H1 (cell line): ENCODE measurements around the gene FAM50A. TPM values are rescaled to one million over a fixed set of nuclear protein-coding genes. Genes with fewer than 3 reads are reported as not detected.

Experiments used
- KDM4A ChIP-seq: IDR thresholded peaks from one replicate; pipeline ENCODE4 v1.7.1; 2012; ENCODE audit warnings: low read depth, mild to moderate bottlenecking, moderate library complexity, low read length, inconsistent platforms; ENCODE audit not compliant: severe bottlenecking
- PHF8 ChIP-seq: fragments of 200-600 bp; sonication (generic); conservative IDR thresholded peaks from 2 replicates; pipeline ENCODE4 v1.7.1; 2012; ENCODE audit warnings: low read depth, mild to moderate bottlenecking, inconsistent platforms, low read length, moderate library complexity
- POLR2AphosphoS5 ChIP-seq: IDR thresholded peaks from 2 replicates; pipeline ENCODE4 v1.6.1; 2011; ENCODE audit warnings: low read depth, low read length
- POU5F1 ChIP-seq: IDR thresholded peaks from 2 replicates; pipeline ENCODE4 v1.6.1; 2011; ENCODE audit warnings: low read depth, mild to moderate bottlenecking, low read length, moderate library complexity
- TCF12 ChIP-seq: IDR thresholded peaks from 2 replicates; pipeline ENCODE4 v1.6.1; 2011; ENCODE audit warnings: low read depth, mild to moderate bottlenecking, low read length
- ZNF274 ChIP-seq: IDR thresholded peaks from 2 replicates; pipeline ENCODE4 v1.7.0; 2012; ENCODE audit warnings: low read length, borderline replicate concordance; ENCODE audit errors: extremely low read depth
- polyA plus RNA-seq, 7 experiments: library from polyadenylated mRNA; depleted of rRNA in 3 of 7; stranded (reverse) in 5 of 7; unstranded in 2 of 7; fragments of >200 nt in 5 of 7; fragments of 200-250 nt in 2 of 7; gene quantifications; 1 replicate in 5 of 7; 2 replicates in 1 of 7; 4 replicates in 1 of 7; pipeline versions ENCODE4 v1.2.1 to v1.2.3, GENCODE V29; 2011 to 2013; ENCODE audit warnings: missing spikeins in 2 of 7, mixed read lengths in 2 of 7
- total RNA-seq: library from RNA; stranded (reverse); fragmentation: NEBNext Ultra II Directional; extraction: Animal tissue kit (Norgen Biotek cat#: 25700); gene quantifications from 2 replicates; pipeline ENCODE4 v1.2.1, GENCODE V29; 2021
- TF ChIP-seq, protein P1 (sequence below): fragments of 300-600 bp; sonication (generic); IDR thresholded peaks from 2 replicates; pipeline ENCODE4 v1.7.1; 2012; ENCODE audit warnings: low read length, moderate library complexity, mild to moderate bottlenecking, inconsistent platforms; ENCODE audit not compliant: insufficient replicate concordance
- TF ChIP-seq, protein P2 (sequence below): IDR thresholded peaks from 2 replicates; pipeline ENCODE4 v1.6.1; 2012; ENCODE audit warnings: inconsistent platforms
- TF ChIP-seq, protein P3 (sequence below), 3 experiments: IDR thresholded peaks; 1 replicate in 2 of 3; 2 replicates in 1 of 3; pipeline versions ENCODE4 v1.5.1 to v1.6.1; 2011; ENCODE audit warnings: low read length in 3 of 3, mild to moderate bottlenecking in 3 of 3, inconsistent platforms in 2 of 3, low read depth in 1 of 3, moderate library complexity in 1 of 3; ENCODE audit not compliant: insufficient read depth in 1 of 3; ENCODE audit errors: control extremely low read depth in 1 of 3

Gene FAM50A
- total and polyA plus RNA-seq, 2 of the 8 experiments (the other 6 are each of a cell fraction or from before 2014, with no cell fraction given), result 30.7 to 48.7 TPM

DNA sequence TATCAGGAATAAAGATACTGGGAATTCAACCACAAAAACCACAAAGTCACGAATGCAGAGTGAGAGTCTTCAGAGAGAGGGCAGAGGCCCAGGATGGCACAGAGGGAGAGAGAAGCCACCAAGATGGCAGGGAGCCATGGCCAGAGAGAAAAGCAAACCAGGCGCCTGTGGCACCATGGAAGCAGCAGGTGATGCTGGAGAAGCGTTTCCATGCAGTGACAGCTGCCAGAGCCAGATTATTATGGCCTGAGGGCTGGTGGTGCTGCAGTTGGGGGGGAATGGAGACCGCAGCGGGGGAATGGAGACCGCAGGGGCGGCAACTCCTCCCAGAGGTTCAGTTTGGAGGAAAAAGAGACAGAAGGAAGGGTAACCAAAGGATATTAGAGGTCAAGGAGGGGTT is 26.8 kb upstream of the FAM50A start (continued):
- TF ChIP-seq, protein P1, sequence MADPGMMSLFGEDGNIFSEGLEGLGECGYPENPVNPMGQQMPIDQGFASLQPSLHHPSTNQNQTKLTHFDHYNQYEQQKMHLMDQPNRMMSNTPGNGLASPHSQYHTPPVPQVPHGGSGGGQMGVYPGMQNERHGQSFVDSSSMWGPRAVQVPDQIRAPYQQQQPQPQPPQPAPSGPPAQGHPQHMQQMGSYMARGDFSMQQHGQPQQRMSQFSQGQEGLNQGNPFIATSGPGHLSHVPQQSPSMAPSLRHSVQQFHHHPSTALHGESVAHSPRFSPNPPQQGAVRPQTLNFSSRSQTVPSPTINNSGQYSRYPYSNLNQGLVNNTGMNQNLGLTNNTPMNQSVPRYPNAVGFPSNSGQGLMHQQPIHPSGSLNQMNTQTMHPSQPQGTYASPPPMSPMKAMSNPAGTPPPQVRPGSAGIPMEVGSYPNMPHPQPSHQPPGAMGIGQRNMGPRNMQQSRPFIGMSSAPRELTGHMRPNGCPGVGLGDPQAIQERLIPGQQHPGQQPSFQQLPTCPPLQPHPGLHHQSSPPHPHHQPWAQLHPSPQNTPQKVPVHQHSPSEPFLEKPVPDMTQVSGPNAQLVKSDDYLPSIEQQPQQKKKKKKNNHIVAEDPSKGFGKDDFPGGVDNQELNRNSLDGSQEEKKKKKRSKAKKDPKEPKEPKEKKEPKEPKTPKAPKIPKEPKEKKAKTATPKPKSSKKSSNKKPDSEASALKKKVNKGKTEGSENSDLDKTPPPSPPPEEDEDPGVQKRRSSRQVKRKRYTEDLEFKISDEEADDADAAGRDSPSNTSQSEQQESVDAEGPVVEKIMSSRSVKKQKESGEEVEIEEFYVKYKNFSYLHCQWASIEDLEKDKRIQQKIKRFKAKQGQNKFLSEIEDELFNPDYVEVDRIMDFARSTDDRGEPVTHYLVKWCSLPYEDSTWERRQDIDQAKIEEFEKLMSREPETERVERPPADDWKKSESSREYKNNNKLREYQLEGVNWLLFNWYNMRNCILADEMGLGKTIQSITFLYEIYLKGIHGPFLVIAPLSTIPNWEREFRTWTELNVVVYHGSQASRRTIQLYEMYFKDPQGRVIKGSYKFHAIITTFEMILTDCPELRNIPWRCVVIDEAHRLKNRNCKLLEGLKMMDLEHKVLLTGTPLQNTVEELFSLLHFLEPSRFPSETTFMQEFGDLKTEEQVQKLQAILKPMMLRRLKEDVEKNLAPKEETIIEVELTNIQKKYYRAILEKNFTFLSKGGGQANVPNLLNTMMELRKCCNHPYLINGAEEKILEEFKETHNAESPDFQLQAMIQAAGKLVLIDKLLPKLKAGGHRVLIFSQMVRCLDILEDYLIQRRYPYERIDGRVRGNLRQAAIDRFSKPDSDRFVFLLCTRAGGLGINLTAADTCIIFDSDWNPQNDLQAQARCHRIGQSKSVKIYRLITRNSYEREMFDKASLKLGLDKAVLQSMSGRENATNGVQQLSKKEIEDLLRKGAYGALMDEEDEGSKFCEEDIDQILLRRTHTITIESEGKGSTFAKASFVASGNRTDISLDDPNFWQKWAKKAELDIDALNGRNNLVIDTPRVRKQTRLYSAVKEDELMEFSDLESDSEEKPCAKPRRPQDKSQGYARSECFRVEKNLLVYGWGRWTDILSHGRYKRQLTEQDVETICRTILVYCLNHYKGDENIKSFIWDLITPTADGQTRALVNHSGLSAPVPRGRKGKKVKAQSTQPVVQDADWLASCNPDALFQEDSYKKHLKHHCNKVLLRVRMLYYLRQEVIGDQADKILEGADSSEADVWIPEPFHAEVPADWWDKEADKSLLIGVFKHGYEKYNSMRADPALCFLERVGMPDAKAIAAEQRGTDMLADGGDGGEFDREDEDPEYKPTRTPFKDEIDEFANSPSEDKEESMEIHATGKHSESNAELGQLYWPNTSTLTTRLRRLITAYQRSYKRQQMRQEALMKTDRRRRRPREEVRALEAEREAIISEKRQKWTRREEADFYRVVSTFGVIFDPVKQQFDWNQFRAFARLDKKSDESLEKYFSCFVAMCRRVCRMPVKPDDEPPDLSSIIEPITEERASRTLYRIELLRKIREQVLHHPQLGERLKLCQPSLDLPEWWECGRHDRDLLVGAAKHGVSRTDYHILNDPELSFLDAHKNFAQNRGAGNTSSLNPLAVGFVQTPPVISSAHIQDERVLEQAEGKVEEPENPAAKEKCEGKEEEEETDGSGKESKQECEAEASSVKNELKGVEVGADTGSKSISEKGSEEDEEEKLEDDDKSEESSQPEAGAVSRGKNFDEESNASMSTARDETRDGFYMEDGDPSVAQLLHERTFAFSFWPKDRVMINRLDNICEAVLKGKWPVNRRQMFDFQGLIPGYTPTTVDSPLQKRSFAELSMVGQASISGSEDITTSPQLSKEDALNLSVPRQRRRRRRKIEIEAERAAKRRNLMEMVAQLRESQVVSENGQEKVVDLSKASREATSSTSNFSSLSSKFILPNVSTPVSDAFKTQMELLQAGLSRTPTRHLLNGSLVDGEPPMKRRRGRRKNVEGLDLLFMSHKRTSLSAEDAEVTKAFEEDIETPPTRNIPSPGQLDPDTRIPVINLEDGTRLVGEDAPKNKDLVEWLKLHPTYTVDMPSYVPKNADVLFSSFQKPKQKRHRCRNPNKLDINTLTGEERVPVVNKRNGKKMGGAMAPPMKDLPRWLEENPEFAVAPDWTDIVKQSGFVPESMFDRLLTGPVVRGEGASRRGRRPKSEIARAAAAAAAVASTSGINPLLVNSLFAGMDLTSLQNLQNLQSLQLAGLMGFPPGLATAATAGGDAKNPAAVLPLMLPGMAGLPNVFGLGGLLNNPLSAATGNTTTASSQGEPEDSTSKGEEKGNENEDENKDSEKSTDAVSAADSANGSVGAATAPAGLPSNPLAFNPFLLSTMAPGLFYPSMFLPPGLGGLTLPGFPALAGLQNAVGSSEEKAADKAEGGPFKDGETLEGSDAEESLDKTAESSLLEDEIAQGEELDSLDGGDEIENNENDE, result no peak
- TF ChIP-seq PHF8 (no peak), POLR2AphosphoS5 (no peak), POU5F1 (no peak), TCF12 (no peak), KDM4A (no peak), ZNF274 (no peak)
- TF ChIP-seq, protein P2, sequence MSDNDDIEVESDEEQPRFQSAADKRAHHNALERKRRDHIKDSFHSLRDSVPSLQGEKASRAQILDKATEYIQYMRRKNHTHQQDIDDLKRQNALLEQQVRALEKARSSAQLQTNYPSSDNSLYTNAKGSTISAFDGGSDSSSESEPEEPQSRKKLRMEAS, result no peak
- TF ChIP-seq, protein P3, sequence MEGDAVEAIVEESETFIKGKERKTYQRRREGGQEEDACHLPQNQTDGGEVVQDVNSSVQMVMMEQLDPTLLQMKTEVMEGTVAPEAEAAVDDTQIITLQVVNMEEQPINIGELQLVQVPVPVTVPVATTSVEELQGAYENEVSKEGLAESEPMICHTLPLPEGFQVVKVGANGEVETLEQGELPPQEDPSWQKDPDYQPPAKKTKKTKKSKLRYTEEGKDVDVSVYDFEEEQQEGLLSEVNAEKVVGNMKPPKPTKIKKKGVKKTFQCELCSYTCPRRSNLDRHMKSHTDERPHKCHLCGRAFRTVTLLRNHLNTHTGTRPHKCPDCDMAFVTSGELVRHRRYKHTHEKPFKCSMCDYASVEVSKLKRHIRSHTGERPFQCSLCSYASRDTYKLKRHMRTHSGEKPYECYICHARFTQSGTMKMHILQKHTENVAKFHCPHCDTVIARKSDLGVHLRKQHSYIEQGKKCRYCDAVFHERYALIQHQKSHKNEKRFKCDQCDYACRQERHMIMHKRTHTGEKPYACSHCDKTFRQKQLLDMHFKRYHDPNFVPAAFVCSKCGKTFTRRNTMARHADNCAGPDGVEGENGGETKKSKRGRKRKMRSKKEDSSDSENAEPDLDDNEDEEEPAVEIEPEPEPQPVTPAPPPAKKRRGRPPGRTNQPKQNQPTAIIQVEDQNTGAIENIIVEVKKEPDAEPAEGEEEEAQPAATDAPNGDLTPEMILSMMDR (IDR thresholded peaks at IDR 0.05; ENCODE audit: control extremely low read depth in 1 of 3, insufficient read depth in 1 of 3, low read depth in 1 of 3, low read length in 3 of 3), result no peak
